ENCODE measurements around the gene GLRX5. TPM values are rescaled to one million over a fixed set of nuclear protein-coding genes. Genes with fewer than 3 reads are reported as not detected.

The GLRX5 gene
- total and polyA plus RNA-seq, 9 donors, result 38.0 to 105 (median 42.9) TPM

DNA sequence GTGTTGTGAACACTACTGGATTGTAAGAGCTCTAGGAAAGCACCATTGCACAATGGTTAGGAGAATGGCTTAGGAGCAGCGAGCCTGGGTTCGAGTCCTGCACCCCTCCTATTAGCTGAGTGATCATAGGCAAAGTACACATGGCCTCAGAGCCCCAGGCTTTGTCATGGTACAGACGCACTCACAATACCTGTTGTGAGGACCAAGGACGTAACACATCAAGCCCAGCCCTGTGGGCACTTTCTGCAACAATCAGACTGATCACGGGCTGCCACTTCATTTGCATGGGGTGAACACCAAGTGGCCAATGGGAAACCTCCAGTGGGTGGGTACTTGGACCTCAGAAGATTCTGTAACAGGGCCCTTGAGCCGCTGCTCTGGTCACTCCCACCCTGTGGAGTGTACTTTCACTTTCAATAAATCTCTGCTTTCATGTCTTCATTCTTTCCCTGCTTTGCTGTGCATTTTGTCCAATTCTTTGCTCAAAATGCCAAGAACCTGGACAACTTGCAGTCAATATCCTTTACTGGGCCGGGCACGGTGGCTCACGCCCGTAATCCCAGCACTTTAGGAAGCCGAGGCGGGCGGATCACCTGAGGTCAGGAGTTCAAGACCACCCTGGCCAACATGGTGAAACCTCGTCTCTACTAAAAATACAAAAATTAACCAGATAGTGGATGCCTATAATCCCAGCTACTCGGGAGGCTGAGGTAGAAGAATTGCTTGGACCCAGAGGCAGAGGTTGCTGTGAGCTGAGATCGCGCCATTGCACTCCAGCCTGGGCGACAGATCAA lies 28.2 kb downstream of the GLRX5 start:
- WGBS, 3 donors, result 31 to 68% (median 35%) methylated on average over 18 of the region's 18 CpGs
- TF ChIP-seq, protein P1, sequence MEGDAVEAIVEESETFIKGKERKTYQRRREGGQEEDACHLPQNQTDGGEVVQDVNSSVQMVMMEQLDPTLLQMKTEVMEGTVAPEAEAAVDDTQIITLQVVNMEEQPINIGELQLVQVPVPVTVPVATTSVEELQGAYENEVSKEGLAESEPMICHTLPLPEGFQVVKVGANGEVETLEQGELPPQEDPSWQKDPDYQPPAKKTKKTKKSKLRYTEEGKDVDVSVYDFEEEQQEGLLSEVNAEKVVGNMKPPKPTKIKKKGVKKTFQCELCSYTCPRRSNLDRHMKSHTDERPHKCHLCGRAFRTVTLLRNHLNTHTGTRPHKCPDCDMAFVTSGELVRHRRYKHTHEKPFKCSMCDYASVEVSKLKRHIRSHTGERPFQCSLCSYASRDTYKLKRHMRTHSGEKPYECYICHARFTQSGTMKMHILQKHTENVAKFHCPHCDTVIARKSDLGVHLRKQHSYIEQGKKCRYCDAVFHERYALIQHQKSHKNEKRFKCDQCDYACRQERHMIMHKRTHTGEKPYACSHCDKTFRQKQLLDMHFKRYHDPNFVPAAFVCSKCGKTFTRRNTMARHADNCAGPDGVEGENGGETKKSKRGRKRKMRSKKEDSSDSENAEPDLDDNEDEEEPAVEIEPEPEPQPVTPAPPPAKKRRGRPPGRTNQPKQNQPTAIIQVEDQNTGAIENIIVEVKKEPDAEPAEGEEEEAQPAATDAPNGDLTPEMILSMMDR (IDR thresholded peaks at IDR 0.05), result no peak
- TF ChIP-seq POLR2A (IDR thresholded peaks at IDR 0.05), result no peak
- no peak for TF ChIP-seq EP300 (IDR thresholded peaks at IDR 0.05)

DNA sequence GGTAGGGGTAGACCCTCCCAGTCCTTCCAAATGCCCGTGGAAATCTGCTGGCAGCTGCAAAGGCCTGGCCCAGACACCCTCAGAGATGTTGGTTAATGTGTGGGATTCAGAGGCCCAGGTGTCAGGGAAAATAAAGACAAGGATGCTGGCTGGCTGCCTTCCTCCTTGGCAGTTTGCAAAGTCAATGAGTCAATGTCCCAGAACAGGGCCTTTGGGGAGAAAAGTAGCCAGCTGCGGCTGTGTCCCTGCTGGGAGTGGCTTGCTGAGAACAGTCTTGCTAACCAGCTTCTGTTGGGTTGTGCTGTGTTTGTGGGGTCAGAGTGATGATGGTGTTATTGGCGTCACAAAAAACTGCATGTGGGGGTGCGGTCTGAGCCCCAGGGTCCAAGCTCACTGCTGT lies 29.2 kb downstream of the GLRX5 start:
- WGBS, 3 donors, result 46 to 50% (median 48%) methylated on average over 4 of the region's 4 CpGs
- H3K36me3 ChIP-seq, result no peaks in the 10 kb centered on the region
- DNase-seq, result peak; percentile 40 to 54 (median 46)
- TF ChIP-seq, protein P1 (IDR thresholded peaks at IDR 0.05), result no peak
- TF ChIP-seq EP300 (IDR thresholded peaks at IDR 0.05), result no peak
- TF ChIP-seq POLR2A (IDR thresholded peaks at IDR 0.05), result no peak
- H3K4me3 ChIP-seq, result no peak overlapping the region
- no peaks in the 10 kb centered on the region for H3K9me3 ChIP-seq
- H3K27me3 ChIP-seq, result no peaks in the 10 kb centered on the region
- H3K27ac ChIP-seq, result peak overlapping the region in 1 of 2 donors; percentile 46
- peaks cover 4% of the 10 kb centered on the region for H3K4me1 ChIP-seq (ENCODE audit: insufficient read depth)
- intact Hi-C loops (cut with DNase I), result loop anchor here (5.0 to 10.0 kb wide), 8 partner anchors 118 to 711 kb away; no protein-coding TSS in a partner anchor

More for the DNA sequence above, 28.2 kb downstream of the GLRX5 start:
- Histone ChIP-seq H3K36me3 (no peaks in the 10 kb centered on the region), H3K27me3 (no peaks in the 10 kb centered on the region), H3K4me1 (ENCODE audit: insufficient read depth) (peaks cover 4% of the 10 kb centered on the region), H3K27ac (no peak overlapping the region), H3K4me3 (no peak overlapping the region), H3K9me3 (no peaks in the 10 kb centered on the region)
- intact Hi-C loops (cut with DNase I), result loop anchor here (5.0 to 10.0 kb wide), 8 partner anchors 119 to 712 kb away; no protein-coding TSS in a partner anchor
- DNase-seq, result peak in 4 of 5 donors; percentile 19 to 37 (median 28)

- TF ChIP-seq POLR2A (IDR thresholded peaks at IDR 0.05) (no peak), EP300 (IDR thresholded peaks at IDR 0.05) (no peak)
- TF ChIP-seq, protein P1 (IDR thresholded peaks at IDR 0.05), result no peak
- no peaks in the 10 kb centered on the region for H3K27me3 ChIP-seq
These were observed 34.6 kb downstream of the GLRX5 start for GRCh38 chr14:95569440-95569839.

DNA sequence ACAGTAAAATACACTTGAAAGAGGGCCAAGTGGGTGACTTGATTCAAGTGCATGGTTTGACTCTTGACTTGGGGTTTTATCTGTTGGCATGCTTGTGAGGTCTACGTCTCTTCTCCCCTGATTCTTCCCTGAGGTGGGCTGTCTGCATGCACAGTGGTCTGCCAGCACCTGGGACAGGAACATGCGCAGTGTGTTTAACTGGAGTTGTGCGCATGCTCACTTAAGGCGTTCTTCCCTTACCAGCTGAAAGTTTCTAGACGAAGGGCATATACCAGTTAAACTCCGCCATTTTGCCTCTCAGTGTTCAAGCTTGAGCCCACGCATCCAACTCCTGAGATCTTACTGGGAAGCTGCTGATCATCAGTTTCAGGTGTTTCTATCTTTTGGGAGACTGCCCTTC lies 38.5 kb downstream of the GLRX5 start:
- Histone ChIP-seq H3K27me3 (no peaks in the 10 kb centered on the region), H3K9me3 (no peaks in the 10 kb centered on the region), H3K4me3 (no peak overlapping the region), H3K27ac (no peak overlapping the region), H3K4me1 (ENCODE audit: insufficient read depth) (no peaks in the 10 kb centered on the region), H3K36me3 (no peaks in the 10 kb centered on the region)
- intact Hi-C loops (cut with DNase I), result no loop called here
- no peak for DNase-seq
- TF ChIP-seq POLR2A (IDR thresholded peaks at IDR 0.05), result no peak
- TF ChIP-seq, protein P1 (IDR thresholded peaks at IDR 0.05), result no peak
- no peak for TF ChIP-seq EP300 (IDR thresholded peaks at IDR 0.05)
- 91 to 96% (median 93%) methylated on average over 7 of the region's 7 CpGs for WGBS, 3 donors

More at GRCh38 chr14:95569440-95569839, 34.6 kb downstream of the GLRX5 start:
- H3K9me3 ChIP-seq, result no peaks in the 10 kb centered on the region
- H3K27ac ChIP-seq, result no peak overlapping the region
- no peaks in the 10 kb centered on the region for H3K4me1 ChIP-seq (ENCODE audit: insufficient read depth)
- H3K4me3 ChIP-seq, result no peak overlapping the region
- intact Hi-C loops (cut with DNase I), result loop anchor here (2.0 to 10.0 kb wide), 5 partner anchors 15 to 705 kb away; no protein-coding TSS in a partner anchor
- H3K36me3 ChIP-seq, result no peaks in the 10 kb centered on the region
- 63 to 84% (median 78%) methylated on average over 3 of the region's 3 CpGs for WGBS, 3 donors
- no peak for DNase-seq
